ENCODE measurements around the gene CLDN1. TPM values are rescaled to one million over a fixed set of nuclear protein-coding genes. Genes with fewer than 3 reads are reported as not detected.

Gene CLDN1
- 10 to 100 TPM in 1 of 10 donors, 1 to 10 TPM in 9; 2.7 to 27.9 (median 4.9) TPM for polyA plus RNA-seq (ENCODE audit: insufficient read length in 10 of 10)
- long read RNA-seq, donor 1, partial matches to known transcripts: 0 of 3 reads
- long read RNA-seq, donor 1, other reads (novel, unspliced or antisense): 0 of 3 reads
- long read RNA-seq, donor 2: 0 reads
- long read RNA-seq, donor 3: 0 reads
- long read RNA-seq, donor 4: 0 reads
- long read RNA-seq, donor 5, partial matches to known transcripts: 0 of 2 reads
- long read RNA-seq, donor 5, other reads (novel, unspliced or antisense): 0 of 2 reads
- long read RNA-seq, donor 6: 0 reads
- long read RNA-seq, donor 7: 0 reads
- long read RNA-seq, donor 8, partial matches to known transcripts: 0 of 3 reads
- long read RNA-seq, donor 8, other reads (novel, unspliced or antisense): 0 of 3 reads
- long read RNA-seq, donor 9, partial matches to known transcripts: 0 of 2 reads
- long read RNA-seq, donor 9, other reads (novel, unspliced or antisense): 0 of 2 reads

DNA sequence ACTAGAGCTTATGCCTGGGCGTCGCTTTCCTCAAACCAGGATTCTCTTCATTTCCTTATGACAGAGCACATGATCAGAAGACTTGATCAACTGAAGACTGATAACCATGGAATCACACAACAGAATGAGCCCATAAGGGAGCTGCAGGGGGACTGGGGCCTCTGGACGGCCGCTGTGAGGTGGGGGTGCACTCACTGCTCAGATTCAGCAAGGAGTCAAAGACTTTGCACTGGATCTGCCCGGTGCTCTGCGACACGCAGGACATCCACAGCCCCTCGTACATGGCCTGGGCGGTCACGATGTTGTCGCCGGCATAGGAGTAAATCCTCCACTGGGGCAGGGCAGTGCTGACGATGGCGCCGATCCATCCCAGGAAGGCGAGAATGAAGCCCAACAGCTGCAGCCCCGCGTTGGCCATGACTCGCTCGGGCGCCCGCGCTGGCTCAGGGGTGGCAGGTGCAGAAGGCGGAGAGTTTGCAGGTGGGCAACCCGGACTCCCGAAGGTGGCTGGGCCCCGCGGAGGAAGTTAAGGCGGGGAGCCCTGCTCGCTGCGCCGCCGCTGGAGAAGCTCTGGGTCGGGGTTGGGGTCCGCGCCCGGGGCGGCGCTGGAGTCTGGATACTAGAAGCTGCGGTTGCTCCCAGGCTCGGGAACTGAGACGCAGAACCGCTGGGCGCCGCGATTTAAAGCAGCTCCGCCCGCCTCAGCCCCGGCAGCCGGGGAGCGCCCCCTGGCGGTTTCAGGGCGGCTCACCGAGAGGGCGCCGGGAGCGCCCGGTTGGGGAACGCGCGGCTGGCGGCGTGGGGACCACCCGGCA lies at the start of gene CLDN1:
Gene CLDN1, minus strand, starts transcription at position 658 of the 815 bp plus-strand sequence. Its CDS starts 240 bp downstream, at position 418.
- peak; percentile 65 to 92 (median 86) for DNase-seq

- no peak for DNase-seq
These were observed 48.9 kb upstream of the CLDN1 start for GRCh38 chr3:190371152-190371551.

- DNase-seq: no peak
These were observed 48.1 kb upstream of the CLDN1 start for GRCh38 chr3:190370369-190370768.

DNA sequence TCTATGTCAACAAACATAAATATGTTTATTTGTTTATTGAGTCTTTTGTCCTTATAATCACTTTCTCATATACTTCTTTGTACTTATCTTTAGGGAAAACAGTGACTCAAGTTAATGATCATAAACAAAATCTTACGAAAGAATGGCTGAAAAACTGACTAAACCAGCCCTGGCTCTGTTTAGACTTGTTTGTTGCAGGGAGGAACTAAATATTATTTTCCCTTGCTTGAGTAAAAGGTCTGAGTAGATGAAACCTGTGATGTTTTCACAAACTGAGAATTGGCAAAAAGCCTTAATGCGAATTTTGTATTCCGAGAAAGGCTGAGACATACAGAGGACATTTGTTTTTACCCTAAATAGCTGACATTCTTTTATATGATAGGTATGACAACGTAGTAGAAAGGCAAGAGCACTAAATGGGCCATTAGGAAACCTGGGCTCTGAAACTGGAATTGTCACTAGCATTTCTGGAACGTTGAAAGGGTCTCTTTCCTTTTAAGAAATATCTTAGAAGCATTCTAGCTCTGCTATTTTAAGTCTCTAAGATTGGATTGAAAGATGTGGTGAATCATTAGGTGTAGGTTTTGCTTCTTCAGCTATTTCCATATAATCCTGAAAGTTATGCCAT lies 47.5 kb upstream of the CLDN1 start:
- DNase-seq: no peak

GRCh38 chr3:190368881-190369280 lies 46.6 kb upstream of the CLDN1 start:
- DNase-seq: no peak

GRCh38 chr3:190366133-190366532 lies 43.9 kb upstream of the CLDN1 start:
- no peak for DNase-seq

- no peak for DNase-seq
These were observed 40.0 kb upstream of the CLDN1 start for GRCh38 chr3:190362258-190362657.

GRCh38 chr3:190361791-190362190 lies 39.5 kb upstream of the CLDN1 start:
- DNase-seq: no peak

DNA sequence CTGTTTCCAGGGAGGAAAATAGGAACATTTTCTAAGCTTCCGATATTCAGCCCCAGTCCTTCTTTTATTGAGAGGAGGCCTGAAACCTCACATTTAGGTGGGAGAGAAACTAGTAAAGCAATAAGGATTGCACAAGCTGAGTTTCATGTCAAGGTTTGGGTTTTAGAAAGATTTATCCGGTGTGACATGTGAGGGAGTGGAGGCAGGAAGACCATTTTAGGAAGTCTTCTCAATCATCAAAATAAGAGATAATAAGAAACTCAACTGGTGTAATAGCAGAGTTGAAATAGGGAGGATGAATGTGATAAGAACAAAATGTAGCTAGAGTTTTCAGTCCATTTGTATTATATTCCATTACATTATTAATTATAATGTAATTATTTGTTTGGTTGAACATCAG lies 38.0 kb upstream of the CLDN1 start:
- no peak for DNase-seq

- DNase-seq: no peak
These were observed 37.6 kb upstream of the CLDN1 start for GRCh38 chr3:190359813-190360212.

- DNase-seq: no peak
These were observed 35.2 kb upstream of the CLDN1 start for GRCh38 chr3:190357468-190357867.

- DNase-seq: no peak
These were observed 34.0 kb upstream of the CLDN1 start for GRCh38 chr3:190356246-190356645.

DNA sequence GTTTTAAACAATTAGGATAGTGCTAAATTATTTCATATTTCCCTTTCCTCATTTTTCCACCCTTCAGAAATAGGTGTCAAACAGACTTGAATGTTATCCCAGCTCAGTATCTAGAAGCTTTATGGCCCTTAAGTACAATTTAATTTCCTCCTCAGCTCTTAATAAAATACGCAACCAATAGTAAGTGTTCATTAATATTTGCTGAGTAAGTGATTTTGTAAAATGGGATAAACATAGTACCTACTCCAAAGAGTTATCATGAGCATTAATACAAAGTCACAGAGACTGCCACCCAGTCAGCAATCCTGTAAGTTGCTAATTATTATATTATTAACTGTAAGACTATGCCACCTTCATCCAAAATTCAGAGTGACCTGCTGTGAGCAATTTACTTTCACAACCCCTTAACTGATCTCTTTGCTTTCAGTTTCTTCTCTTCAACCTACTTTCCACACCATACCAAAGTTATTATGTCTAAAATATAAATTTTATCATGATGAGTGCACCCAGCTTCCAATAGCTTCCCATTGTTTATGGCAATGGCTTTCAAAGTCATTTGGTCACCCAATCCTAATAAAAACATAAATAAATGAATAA lies 30.7 kb upstream of the CLDN1 start:
- DNase-seq: no peak

DNA sequence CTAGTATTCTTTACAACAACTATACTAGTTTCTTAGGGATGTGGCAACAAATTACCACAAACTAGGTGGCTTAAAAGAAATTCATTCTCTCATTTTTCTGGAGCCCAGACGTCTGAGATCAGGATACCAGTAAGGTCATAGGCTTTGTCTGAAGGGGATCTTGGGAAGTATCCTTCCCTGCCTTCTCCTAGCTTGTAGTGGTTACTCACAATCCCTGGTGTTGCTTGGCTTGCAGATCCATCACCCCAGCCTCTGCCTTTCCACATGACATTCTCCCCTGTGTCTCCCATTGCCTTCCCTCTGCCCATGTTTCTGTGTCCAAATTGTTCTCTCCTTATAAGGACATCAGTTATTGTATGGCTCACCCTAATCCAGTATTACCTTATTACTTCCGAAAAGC lies 24.3 kb upstream of the CLDN1 start:
- DNase-seq: no peak

GRCh38 chr3:190345878-190346277 lies 23.6 kb upstream of the CLDN1 start:
- no peak for DNase-seq

DNA sequence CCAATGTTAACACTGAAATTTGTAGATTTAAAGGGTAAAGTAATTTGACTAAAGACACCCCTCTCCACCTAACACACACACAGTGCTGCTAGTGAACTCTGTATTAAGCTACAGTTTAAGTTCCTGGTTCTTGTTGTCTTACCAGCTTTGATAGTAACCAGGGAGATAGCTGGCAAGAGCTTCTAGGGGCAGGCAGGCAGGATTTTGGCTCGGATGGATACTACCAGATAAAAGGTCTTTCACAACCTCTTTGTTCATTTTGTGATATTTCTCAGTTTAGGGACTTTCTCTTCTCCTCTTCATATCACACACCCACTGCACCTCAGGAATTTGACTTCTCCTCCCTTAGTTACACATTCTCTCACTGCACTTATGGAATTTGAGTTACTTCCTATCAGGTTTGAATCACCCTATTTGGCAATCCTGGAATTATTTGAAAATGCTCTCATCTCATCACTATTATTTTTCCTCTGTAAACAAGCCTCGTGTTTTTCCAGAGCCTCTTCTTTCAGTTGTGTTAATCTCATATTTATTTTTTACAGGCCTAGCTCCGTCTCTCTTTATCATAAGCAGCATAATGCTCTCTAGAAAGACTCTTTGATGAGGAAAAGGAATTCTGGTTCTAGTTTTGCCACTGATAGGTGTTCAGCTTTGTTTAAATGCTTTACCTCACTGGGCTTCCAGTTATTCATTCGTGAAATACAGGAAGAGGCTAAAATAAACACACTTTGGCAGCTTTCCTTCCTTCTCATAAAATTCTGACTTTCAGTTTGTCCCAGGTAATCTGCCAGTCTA lies 23.0 kb upstream of the CLDN1 start:
- DNase-seq: peak in 2 of 3 donors; percentile 6 to 79

DNA sequence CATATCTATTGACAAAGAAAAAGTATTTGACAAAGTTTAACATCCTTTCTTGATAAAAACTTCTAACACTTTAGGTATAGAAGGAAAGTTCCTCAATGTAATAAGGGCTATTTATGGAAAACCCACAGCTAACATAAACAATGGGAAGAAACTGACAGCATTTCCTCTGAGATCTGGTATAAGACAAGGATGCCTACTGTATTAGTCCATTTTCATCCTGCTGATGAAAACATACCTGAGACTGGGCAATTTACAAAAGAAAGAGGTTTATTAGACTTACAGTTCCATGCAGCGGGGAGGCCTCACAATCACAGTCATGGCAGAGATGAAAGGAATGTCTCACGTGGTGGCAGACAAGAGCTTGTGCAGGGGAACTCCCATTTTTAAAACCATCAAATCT lies 17.8 kb upstream of the CLDN1 start:
- DNase-seq: no peak

DNA sequence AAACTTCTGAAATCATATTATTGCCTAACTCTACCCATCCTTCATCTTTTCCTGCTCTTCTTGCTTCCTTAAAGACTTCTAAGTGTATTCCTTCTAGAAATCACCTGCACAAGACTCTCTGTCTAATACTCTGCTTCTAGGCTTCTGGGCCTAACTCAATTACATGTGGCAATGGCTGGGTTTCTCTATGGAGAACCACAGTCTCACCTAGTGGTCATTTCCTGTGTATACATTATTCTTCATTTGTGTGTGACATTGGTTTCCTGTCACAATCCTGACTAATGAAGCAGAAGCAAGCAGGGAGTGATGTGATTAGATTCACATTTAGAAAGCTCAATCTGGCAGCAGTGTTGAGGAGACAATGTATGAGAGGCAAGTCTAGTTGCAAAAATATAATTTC lies 16.9 kb upstream of the CLDN1 start:
- DNase-seq: no peak

DNA sequence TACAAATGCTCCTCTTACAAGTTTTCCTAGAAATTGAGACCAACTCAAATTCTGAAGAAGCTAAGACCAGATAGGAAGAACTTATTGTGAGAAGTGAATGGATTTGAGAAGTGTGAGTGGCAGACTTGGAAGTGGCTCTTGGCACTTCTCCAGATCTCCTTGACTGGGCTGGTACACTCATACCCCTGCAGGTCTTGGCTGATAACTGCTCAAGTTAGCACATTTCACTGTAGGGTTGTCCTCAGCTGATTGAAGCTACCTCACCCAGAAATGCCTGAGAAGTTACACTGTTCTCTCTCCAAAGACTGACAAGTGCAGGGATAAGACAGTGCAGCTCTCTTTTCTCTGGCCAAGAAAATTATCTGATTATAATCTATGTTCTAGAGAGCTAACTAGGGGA lies 16.5 kb upstream of the CLDN1 start:
- DNase-seq: no peak

DNA sequence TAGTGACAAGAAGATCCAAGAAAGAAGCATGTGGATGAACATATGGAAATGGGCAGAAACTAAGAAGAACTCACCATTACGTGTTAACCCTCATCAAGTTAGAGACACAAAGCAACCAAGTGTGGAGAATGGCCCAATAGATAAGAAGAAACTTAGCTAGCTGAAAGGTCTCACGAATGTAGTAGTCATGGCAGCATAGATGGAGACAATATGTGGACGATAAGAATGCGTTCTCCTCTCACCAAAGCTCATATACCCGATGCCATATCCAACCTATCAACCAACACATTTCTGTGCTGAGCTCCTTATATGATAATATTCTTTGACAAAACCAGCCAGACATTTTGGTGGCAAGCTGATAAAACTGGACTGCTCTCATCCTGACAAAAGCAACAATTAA lies 15.1 kb upstream of the CLDN1 start:
- DNase-seq: no peak

DNA sequence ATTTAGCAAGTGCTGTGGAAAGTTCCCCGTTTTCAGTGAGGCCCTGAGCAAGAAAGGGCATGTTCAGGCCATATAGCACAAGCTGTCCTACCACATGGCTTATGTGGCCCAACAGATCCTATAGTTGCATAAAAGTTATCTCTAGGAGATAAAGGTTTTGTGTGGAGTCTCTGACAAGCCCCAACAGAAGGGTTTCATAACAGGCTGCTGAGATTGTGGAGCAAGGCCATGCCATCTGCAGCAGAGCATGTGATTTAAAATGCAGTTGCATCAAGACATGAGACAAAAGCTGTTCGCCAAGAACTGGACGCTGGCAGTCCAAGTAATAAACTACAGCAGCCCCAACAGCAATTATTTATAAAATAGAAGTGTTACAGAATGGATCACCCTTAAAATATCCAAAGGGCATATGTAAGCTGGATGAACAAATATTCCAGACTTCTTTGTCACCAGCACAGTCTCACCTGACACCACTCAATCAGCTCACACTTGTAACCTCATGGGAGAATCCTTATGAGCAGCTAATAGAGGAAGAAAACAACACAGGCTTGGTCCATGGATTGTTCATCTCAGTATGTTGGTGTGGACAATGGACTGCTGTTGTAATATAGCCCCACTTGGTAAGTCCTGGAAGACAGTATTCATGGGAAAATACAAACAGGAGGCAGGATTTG lies 14.4 kb upstream of the CLDN1 start:
- DNase-seq: no peak
